ENCODE measurements around the gene NPHP4. TPM values are rescaled to one million over a fixed set of nuclear protein-coding genes. Genes with fewer than 3 reads are reported as not detected.

Gene NPHP4
- total RNA-seq, 4 donors from 2014 or later, result 9.2 to 35.5 (median 18.3) TPM

DNA sequence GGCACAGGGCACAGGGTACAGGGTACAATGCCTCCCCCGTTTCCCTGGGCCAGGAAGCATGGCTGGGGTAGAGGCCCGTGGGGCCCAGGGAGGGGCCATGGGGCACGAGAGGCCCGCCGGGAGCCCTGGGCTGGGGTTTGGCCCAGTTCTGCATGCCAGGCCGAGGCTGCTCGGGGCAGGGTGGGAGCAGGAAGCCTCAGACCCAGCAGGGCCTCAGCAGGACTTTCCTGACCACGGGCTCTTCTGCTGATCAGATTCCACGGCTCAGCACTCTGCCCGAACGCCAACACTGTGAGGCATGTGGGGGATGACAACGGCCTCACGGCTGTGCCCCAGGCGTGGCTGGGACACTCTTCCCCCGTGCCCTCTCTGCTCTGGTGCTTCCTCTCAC, 104.3 kb downstream of the NPHP4 start:
- TF ChIP-seq, protein P1, sequence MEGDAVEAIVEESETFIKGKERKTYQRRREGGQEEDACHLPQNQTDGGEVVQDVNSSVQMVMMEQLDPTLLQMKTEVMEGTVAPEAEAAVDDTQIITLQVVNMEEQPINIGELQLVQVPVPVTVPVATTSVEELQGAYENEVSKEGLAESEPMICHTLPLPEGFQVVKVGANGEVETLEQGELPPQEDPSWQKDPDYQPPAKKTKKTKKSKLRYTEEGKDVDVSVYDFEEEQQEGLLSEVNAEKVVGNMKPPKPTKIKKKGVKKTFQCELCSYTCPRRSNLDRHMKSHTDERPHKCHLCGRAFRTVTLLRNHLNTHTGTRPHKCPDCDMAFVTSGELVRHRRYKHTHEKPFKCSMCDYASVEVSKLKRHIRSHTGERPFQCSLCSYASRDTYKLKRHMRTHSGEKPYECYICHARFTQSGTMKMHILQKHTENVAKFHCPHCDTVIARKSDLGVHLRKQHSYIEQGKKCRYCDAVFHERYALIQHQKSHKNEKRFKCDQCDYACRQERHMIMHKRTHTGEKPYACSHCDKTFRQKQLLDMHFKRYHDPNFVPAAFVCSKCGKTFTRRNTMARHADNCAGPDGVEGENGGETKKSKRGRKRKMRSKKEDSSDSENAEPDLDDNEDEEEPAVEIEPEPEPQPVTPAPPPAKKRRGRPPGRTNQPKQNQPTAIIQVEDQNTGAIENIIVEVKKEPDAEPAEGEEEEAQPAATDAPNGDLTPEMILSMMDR (IDR thresholded peaks at IDR 0.05), result no peak
- no peak for TF ChIP-seq POLR2A (IDR thresholded peaks at IDR 0.05)
- Histone ChIP-seq H3K4me3 (no peak overlapping the region), H3K27ac (no peak overlapping the region), H3K27me3 (no peaks in the 10 kb centered on the region), H3K4me1 (no peaks in the 10 kb centered on the region), H3K36me3 (no peaks in the 10 kb centered on the region), H3K9me3 (no peaks in the 10 kb centered on the region)
- DNase-seq, result no peak

DNA sequence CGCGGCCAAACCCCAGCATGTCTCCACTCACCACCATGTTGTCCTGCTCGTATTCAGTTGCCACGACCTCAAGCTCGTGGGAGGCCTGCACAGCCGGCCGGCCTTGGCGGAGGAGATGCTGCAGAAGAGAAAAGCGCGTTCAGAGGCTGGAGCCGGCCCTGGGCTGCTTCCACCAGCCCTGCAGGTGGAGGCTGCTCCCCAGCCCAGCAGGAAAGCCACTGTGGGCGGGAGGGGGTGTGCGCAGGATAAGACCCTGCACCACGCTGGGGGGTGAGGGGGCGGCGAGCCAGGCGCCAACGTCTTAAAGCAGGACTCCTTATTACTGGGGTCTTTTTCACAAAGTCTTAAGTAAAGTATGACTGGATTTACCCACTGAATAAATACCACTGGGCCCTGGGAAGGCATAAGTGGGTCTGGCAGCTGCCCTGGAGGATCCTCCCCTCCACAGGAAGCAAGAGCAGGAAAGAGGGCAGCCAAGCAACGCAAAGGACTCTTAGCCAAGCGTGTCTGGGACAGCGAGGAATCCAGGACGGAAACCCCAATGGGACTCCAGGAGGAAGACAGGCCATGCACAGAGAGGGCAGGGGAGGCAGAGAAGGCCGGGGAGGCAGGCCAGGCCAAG, 104.8 kb downstream of the NPHP4 start:
- Histone ChIP-seq H3K36me3 (no peaks in the 10 kb centered on the region), H3K27ac (no peak overlapping the region), H3K9me3 (no peaks in the 10 kb centered on the region), H3K4me3 (no peak overlapping the region), H3K4me1 (no peaks in the 10 kb centered on the region), H3K27me3 (no peaks in the 10 kb centered on the region)
- DNase-seq, result no peak
- TF ChIP-seq POLR2A (IDR thresholded peaks at IDR 0.05), result no peak
- TF ChIP-seq, protein P1 (IDR thresholded peaks at IDR 0.05), result no peak

DNA sequence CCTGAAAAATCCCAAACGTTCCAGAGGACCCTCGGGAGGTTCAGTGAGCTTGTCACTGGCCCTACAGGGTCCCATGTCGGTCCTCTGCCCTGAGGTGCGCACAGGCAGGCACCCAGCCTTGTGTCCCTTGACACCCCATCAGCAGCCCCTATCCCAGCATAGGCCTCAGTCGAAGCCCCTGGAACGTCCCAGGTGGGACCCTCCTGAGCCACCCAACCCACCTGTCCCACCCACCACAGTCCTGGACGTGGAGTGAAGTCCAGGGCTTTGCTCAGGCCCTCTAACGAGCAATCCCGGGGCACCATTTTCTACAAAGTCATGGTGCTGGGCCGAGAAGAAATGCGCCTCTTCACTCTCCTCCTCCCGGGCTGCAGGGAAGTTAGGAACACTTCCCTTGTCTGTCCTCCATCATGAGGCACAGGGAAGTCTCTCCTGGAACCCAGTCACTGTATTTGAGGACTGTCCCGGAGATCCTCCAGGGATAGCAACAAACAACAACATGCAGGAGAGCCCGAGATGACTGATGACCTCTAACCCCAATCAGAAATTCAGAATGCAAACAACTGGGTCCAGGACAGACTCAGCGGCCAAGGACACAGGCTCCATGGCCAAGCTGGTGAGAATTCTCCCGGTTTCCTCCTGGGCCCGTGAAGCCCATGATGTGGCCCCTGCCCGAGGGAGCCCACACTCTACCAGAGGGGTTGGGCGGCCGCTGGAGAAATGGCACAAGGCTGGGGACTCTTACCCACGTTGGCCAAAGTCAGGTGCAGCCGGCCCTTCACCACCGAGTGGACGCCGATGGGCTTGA, 105.5 kb downstream of the NPHP4 start:
- H3K27ac ChIP-seq, result no peak overlapping the region
- no peaks in the 10 kb centered on the region for H3K27me3 ChIP-seq
- H3K4me3 ChIP-seq, result no peak overlapping the region
- DNase-seq, result no peak
- no peaks in the 10 kb centered on the region for H3K36me3 ChIP-seq
- no peaks in the 10 kb centered on the region for H3K9me3 ChIP-seq
- no peaks in the 10 kb centered on the region for H3K4me1 ChIP-seq
- TF ChIP-seq, protein P1 (IDR thresholded peaks at IDR 0.05), result no peak
- no peak for TF ChIP-seq POLR2A (IDR thresholded peaks at IDR 0.05)

DNA sequence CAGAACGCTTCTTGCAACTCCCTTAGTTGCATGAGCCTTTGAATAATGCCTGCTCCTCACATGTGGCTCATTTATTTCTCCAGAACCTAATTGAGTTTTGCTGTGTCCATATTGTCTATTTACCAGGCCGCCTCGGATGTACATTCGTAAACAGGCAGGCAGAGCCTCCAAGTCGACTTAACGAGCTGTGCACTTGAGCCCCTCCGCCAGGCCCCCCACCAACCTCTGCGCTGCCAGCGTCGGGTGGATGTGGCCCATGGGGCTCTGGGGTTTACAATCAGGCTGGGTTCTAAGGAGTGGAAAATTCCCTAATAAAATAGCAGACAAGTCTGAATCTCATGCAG, 106.1 kb downstream of the NPHP4 start:
- no peak for TF ChIP-seq POLR2A (IDR thresholded peaks at IDR 0.05)
- TF ChIP-seq, protein P1 (IDR thresholded peaks at IDR 0.05), result no peak
- Histone ChIP-seq H3K27me3 (no peaks in the 10 kb centered on the region), H3K4me1 (no peaks in the 10 kb centered on the region), H3K36me3 (no peaks in the 10 kb centered on the region), H3K4me3 (no peak overlapping the region), H3K27ac (no peak overlapping the region), H3K9me3 (no peaks in the 10 kb centered on the region)
- DNase-seq, result no peak

DNA sequence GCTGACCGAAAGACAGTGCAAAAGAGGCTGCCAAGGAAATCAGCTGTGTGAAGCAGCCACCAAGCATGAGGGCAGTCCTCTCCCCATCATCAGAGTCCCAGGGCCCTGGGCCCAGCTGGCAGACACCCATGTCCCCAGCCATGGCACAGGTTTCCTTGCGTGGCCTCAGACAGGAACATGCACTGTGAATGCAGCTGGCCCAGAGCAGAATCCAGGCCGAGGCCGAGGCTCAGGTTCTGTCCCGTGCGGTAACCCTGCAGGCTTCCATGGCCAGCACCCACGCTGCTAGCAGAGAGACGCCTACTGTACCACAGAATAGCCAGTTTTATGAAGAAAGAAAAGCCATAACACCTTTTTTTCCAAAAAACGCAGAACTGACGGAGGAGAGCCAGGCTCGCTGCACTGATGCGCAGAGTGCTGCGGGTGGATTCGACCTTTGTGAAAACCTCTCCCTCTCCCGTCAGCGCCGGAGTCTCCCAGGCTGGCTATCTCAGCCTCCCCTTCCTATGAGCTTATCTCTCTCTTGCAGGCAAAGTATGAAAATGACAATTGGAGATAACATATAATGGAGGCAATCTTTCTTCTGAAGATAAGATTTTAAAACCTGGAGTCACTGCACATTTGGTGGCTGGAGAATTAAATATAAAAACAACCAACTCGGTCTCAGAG, 106.6 kb downstream of the NPHP4 start:
- TF ChIP-seq, protein P1 (IDR thresholded peaks at IDR 0.05), result no peak
- TF ChIP-seq POLR2A (IDR thresholded peaks at IDR 0.05), result no peak
- Histone ChIP-seq H3K4me3 (no peak overlapping the region), H3K27me3 (no peaks in the 10 kb centered on the region), H3K4me1 (no peaks in the 10 kb centered on the region), H3K27ac (no peak overlapping the region), H3K9me3 (no peaks in the 10 kb centered on the region), H3K36me3 (no peaks in the 10 kb centered on the region)
- DNase-seq, result no peak
